GM21786 (cell line): ENCODE data around the gene RCOR1.
"Not testable (repeated sequence)": the region's sequence is repeated elsewhere in the genome, so short reads cannot be mapped to it uniquely, and the experiment has no call there.

Experiments used
- ATAC-seq: cut with Tn5 transposase; IDR thresholded peaks from one replicate; pipeline ENCODE4 v1.9.1; 2021; ENCODE audit not compliant: unreplicated experiment

The RCOR1 gene

GRCh38 chr14:102625564-102626296, 33.3 kb downstream of the RCOR1 start:
- no peak for ATAC-seq

GRCh38 chr14:102626530-102626929, 34.1 kb downstream of the RCOR1 start:
- no peak for ATAC-seq

GRCh38 chr14:102629011-102629444, 36.6 kb downstream of the RCOR1 start:
- no peak for ATAC-seq

GRCh38 chr14:102629808-102630350, 37.4 kb downstream of the RCOR1 start:
- ATAC-seq, result no peak

- no peak for ATAC-seq
These were observed 38.0 kb downstream of the RCOR1 start for GRCh38 chr14:102630405-102630804.

GRCh38 chr14:102630881-102631280, 38.4 kb downstream of the RCOR1 start:
- ATAC-seq, result no peak

- no peak for ATAC-seq
These were observed 41.6 kb downstream of the RCOR1 start for GRCh38 chr14:102633906-102634595.

GRCh38 chr14:102639611-102640010, 47.2 kb downstream of the RCOR1 start:
- not testable (repeated sequence) for ATAC-seq

GRCh38 chr14:102644523-102644922, 52.1 kb downstream of the RCOR1 start:
- ATAC-seq, result no peak

- ATAC-seq, result no peak
These were observed 53.4 kb downstream of the RCOR1 start for GRCh38 chr14:102645746-102646440.

- no peak for ATAC-seq
These were observed 54.2 kb downstream of the RCOR1 start for GRCh38 chr14:102646615-102647014.

GRCh38 chr14:102652194-102652593, 59.7 kb downstream of the RCOR1 start:
- no peak for ATAC-seq

GRCh38 chr14:102654298-102654697, 61.8 kb downstream of the RCOR1 start:
- ATAC-seq, result no peak

GRCh38 chr14:102655137-102655536, 62.7 kb downstream of the RCOR1 start:
- no peak for ATAC-seq

GRCh38 chr14:102659797-102660196, 67.3 kb downstream of the RCOR1 start:
- ATAC-seq, result no peak

- no peak for ATAC-seq
These were observed 69.2 kb downstream of the RCOR1 start for GRCh38 chr14:102661614-102662013.

- no peak for ATAC-seq
These were observed 70.4 kb downstream of the RCOR1 start for GRCh38 chr14:102662636-102663430.

GRCh38 chr14:102663440-102663839, 71.0 kb downstream of the RCOR1 start:
- ATAC-seq, result no peak

GRCh38 chr14:102665621-102666020, 73.2 kb downstream of the RCOR1 start:
- no peak for ATAC-seq

GRCh38 chr14:102666635-102667034, 74.2 kb downstream of the RCOR1 start:
- ATAC-seq, result no peak

- ATAC-seq, result no peak
These were observed 75.3 kb downstream of the RCOR1 start for GRCh38 chr14:102667703-102668102.
